Mammary epithelial cell (primary cell): ENCODE data around the gene MUC3A.

ENCODE experiments used
- CTCF ChIP-seq, 2 donors: IDR thresholded peaks in 1 of 2; conservative IDR thresholded peaks in 1 of 2; 2 replicates each; pipeline ENCODE4 v1.5.1; 2011 to 2012; ENCODE audit warnings: inconsistent platforms in 2 of 2, low read length in 2 of 2, mild to moderate bottlenecking in 2 of 2, control low read depth in 1 of 2, low read depth in 1 of 2; ENCODE audit not compliant: insufficient read depth in 1 of 2; ENCODE audit errors: extremely low read depth in 1 of 2
- EZH2 ChIP-seq: IDR thresholded peaks from 2 replicates; pipeline ENCODE4 v1.6.1; 2012; ENCODE audit warnings: low read length, inconsistent platforms, borderline replicate concordance

GRCh38 chr7:100914208-100914878 is 35.0 kb upstream of the MUC3A start:
- TF ChIP-seq CTCF (conservative IDR thresholded peaks at IDR 0.05 in 1 of 2, IDR thresholded peaks at IDR 0.05 in 1 of 2; ENCODE audit: extremely low read depth in 1 of 2, insufficient read depth in 1 of 2, low read depth in 1 of 2, low read length in 2 of 2) (no peak), EZH2 (no peak)
